GM12873 (cell line): Measurements from ENCODE around the gene PDE4B.

Source experiments
- CTCF ChIP-seq: IDR thresholded peaks from 2 replicates; pipeline ENCODE4 v1.5.1; 2012; ENCODE audit warnings: low read depth, mild to moderate bottlenecking, moderate library complexity, low read length, control low read depth; ENCODE audit not compliant: insufficient read depth; ENCODE audit errors: missing control alignments

The PDE4B gene

GRCh38 chr1:66286307-66286706 is 493.6 kb downstream of the PDE4B start:
- no peak for TF ChIP-seq CTCF

GRCh38 chr1:66288048-66288447 is 495.4 kb downstream of the PDE4B start:
- no peak for TF ChIP-seq CTCF

DNA sequence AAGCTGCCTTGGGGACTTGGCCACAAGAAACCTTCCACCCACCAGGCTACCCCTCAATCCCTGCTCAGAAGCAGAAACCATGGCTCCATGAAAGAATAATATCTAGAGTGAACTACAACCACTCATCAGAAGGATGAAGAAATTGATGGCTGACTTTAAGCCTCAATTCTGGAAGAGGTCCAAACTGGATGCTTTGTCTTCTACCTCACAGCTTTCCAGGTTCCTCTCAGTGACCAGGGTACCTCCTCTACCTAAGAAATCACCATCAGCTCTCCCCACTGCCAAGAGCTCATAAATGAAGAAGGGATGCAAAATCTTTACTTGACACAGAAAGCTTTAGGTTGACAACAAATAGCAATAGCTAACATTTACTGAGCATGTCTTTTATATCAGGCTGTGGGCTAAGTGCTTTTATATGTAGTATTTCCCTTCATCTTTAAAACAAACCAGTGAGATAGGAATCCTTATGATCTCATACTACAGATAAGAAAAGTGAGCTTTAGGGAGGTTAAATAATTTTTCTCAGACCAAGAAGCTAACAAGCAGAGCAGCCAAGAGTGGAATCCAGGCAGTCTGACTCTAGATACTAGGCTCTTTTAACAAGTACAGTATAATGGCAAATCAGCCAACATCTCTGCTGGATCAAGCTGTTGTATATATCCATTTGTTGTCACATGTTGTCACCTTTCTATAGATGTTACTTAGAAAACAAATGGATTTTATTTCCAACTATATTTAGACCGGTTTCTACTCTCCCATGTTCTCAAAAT is 498.3 kb downstream of the PDE4B start:
- TF ChIP-seq CTCF = no peak

- TF ChIP-seq CTCF = no peak
Measured at GRCh38 chr1:66291531-66291864, 498.8 kb downstream of the PDE4B start.

DNA sequence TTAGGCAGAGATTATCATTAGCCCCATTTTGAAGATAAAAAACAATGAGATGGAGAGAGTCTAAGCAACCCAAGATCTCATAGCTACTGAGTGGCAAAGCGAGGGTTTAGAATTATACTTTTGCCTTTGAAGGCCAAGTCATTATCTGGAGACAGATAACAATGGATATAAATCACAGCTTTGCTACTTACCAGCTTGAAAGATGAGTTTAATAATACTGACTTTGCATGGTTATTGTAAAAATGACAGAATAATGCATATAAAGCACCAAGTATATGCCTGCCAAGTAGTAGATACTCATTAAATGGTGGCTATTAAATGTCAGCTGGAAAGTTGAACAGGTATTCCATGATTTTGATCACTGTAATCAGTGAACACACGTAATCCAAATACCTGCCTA is 499.6 kb downstream of the PDE4B start:
- TF ChIP-seq CTCF = no peak

DNA sequence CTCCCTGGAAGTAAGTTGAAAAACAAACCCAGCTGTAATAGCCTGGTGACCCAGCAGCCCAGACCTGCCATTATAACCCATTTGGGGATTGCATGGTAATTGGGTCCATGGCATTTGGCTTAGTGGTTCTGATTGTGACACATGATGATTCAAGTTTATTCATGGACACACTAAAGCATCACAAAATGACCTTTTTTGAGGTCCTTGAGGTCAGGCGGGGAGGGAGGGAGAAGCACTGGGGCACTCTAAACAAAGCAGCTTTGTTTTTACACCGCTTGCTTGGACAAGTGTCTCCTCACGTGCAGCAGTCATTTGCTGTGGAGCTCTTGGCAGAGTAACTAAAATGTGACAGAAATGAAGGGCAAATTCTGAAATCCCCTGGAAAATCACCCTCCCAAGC is 500.2 kb downstream of the PDE4B start:
- no peak for TF ChIP-seq CTCF

GRCh38 chr1:66294707-66295370 is 502.1 kb downstream of the PDE4B start:
- no peak for TF ChIP-seq CTCF
